ENCODE data around the gene GALK1.

Gene GALK1

GRCh38 chr17:75722542-75723095 is 42.4 kb downstream of the GALK1 start:
- no peak for DNase-seq

- no peak for DNase-seq
These were observed 42.9 kb downstream of the GALK1 start for GRCh38 chr17:75722076-75722475.

GRCh38 chr17:75721463-75722011 is 43.5 kb downstream of the GALK1 start:
- DNase-seq: no peak

GRCh38 chr17:75720656-75721462 is 44.1 kb downstream of the GALK1 start, which contains the start of gene ITGB4:
ITGB4 (plus strand) TSS chr17:75721459; CDS start chr17:75724704, 3,245 bp downstream.
- DNase-seq: no peak

GRCh38 chr17:75719732-75720131 is 45.3 kb downstream of the GALK1 start:
- DNase-seq: no peak

GRCh38 chr17:75712446-75712845 is 52.5 kb downstream of the GALK1 start:
- DNase-seq: no peak
